GM23338 (cell line): Measurements from ENCODE around the gene TLE1.

ENCODE experiments used
- CREB1 ChIP-seq: fragments of 250-450 bp; sonication (Bioruptor Pico); IDR thresholded peaks from 2 replicates; pipeline ENCODE4 v1.5.0; 2020; ENCODE audit warnings: low read depth, mild to moderate bottlenecking, moderate library complexity
- EZH2 ChIP-seq: fragments of 200-600 bp; sonication (generic); IDR thresholded peaks from one replicate; pipeline ENCODE4 v1.8.0; 2017; ENCODE audit warnings: antibody characterized with exemption, mild to moderate bottlenecking, low read depth; ENCODE audit not compliant: unreplicated experiment
- EZH2phosphoT487 ChIP-seq: fragments of 200-600 bp; sonication (generic); IDR thresholded peaks from one replicate; pipeline ENCODE4 v1.8.1; 2018; ENCODE audit warnings: antibody characterized with exemption; ENCODE audit not compliant: unreplicated experiment
- JUNB ChIP-seq: IDR thresholded peaks from one replicate; pipeline ENCODE4 v1.6.1; 2016; ENCODE audit warnings: antibody characterized with exemption; ENCODE audit not compliant: unreplicated experiment
- NANOG ChIP-seq: IDR thresholded peaks from 2 replicates; pipeline ENCODE4 v1.6.1; 2016; ENCODE audit warnings: antibody characterized with exemption, borderline replicate concordance
- POLR2AphosphoS5 ChIP-seq: IDR thresholded peaks from 2 replicates; pipeline ENCODE4 v1.6.1; 2016; ENCODE audit warnings: antibody characterized with exemption, low read depth
- ZNF114 ChIP-seq: fragments of 250-450 bp; sonication (Bioruptor Pico); IDR thresholded peaks from 2 replicates; pipeline ENCODE4 v1.5.0; 2020; ENCODE audit warnings: mild to moderate bottlenecking, moderate library complexity
- TF ChIP-seq, protein P1 (sequence below), 2 experiments: fragments of 200-600 bp in 1 of 2; sonication (generic) in 1 of 2; conservative IDR thresholded peaks; 2 replicates each; pipeline versions ENCODE4 v1.5.1 to v1.6.1; 2016 to 2017; ENCODE audit warnings: antibody characterized with exemption in 2 of 2, low read depth in 2 of 2, mild to moderate bottlenecking in 2 of 2, moderate library complexity in 1 of 2
- TF ChIP-seq, protein P2 (sequence below): IDR thresholded peaks from one replicate; pipeline ENCODE4 v1.6.1; 2018; ENCODE audit warnings: antibody characterized with exemption; ENCODE audit not compliant: unreplicated experiment
- TF ChIP-seq, protein P3 (sequence below): IDR thresholded peaks from 2 replicates; pipeline ENCODE4 v1.6.1; 2016; ENCODE audit warnings: antibody characterized with exemption

DNA sequence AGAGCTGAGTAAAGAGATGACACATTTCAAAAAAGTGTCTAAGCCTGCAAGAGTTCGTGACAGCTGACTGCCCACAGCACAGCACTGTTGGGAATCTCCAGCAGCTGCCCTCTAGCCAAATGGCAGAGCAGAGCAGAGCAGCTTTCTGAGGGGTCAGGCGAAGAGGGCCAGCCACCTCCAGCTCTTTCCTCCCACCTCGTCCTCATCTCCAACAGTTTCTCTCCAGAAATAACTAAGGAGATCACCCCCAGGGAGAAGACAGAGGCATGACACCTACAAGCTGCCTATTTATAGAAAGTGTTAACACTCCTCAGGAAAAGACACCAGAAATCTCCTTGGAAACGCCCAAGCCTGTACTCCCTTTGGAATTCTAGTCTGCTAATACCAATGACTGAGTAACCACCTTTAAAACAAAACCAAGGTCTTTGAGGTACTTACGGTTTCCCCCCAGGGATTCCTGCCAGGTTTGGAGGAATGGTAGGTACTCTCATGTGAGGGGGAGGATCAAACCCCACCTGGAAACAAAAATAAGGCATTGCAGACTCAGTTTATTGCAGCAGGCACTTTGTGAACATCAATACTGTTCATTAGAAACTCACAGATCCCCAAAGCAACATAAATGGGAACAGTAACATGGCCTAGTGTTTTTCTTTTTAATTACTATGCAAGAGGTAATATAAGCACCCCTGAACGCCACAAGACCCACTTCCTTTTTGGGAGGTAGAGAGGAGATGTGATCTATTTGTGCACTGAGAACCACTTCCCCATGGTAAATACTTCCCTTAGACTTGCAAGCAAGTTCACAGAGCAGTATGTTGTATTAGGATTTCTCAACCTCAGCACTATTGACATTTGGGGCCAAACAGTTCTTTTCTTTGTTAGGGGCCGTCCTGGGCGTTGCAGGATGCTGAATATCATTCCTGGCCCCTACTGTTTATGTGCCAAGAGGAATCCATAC lies 79.3 kb downstream of the TLE1 start:
- TF ChIP-seq, protein P1, sequence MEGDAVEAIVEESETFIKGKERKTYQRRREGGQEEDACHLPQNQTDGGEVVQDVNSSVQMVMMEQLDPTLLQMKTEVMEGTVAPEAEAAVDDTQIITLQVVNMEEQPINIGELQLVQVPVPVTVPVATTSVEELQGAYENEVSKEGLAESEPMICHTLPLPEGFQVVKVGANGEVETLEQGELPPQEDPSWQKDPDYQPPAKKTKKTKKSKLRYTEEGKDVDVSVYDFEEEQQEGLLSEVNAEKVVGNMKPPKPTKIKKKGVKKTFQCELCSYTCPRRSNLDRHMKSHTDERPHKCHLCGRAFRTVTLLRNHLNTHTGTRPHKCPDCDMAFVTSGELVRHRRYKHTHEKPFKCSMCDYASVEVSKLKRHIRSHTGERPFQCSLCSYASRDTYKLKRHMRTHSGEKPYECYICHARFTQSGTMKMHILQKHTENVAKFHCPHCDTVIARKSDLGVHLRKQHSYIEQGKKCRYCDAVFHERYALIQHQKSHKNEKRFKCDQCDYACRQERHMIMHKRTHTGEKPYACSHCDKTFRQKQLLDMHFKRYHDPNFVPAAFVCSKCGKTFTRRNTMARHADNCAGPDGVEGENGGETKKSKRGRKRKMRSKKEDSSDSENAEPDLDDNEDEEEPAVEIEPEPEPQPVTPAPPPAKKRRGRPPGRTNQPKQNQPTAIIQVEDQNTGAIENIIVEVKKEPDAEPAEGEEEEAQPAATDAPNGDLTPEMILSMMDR (conservative IDR thresholded peaks at IDR 0.05; ENCODE audit: low read depth in 2 of 2), result no peak
- no peak for TF ChIP-seq EZH2phosphoT487
- no peak for TF ChIP-seq POLR2AphosphoS5
- TF ChIP-seq, protein P2, sequence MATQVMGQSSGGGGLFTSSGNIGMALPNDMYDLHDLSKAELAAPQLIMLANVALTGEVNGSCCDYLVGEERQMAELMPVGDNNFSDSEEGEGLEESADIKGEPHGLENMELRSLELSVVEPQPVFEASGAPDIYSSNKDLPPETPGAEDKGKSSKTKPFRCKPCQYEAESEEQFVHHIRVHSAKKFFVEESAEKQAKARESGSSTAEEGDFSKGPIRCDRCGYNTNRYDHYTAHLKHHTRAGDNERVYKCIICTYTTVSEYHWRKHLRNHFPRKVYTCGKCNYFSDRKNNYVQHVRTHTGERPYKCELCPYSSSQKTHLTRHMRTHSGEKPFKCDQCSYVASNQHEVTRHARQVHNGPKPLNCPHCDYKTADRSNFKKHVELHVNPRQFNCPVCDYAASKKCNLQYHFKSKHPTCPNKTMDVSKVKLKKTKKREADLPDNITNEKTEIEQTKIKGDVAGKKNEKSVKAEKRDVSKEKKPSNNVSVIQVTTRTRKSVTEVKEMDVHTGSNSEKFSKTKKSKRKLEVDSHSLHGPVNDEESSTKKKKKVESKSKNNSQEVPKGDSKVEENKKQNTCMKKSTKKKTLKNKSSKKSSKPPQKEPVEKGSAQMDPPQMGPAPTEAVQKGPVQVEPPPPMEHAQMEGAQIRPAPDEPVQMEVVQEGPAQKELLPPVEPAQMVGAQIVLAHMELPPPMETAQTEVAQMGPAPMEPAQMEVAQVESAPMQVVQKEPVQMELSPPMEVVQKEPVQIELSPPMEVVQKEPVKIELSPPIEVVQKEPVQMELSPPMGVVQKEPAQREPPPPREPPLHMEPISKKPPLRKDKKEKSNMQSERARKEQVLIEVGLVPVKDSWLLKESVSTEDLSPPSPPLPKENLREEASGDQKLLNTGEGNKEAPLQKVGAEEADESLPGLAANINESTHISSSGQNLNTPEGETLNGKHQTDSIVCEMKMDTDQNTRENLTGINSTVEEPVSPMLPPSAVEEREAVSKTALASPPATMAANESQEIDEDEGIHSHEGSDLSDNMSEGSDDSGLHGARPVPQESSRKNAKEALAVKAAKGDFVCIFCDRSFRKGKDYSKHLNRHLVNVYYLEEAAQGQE, result no peak
- no peak for TF ChIP-seq JUNB
- TF ChIP-seq EZH2, result no peak
- TF ChIP-seq NANOG, result no peak
- no peak for TF ChIP-seq CREB1 (CRISPR knock-in tag)
- TF ChIP-seq, protein P3, sequence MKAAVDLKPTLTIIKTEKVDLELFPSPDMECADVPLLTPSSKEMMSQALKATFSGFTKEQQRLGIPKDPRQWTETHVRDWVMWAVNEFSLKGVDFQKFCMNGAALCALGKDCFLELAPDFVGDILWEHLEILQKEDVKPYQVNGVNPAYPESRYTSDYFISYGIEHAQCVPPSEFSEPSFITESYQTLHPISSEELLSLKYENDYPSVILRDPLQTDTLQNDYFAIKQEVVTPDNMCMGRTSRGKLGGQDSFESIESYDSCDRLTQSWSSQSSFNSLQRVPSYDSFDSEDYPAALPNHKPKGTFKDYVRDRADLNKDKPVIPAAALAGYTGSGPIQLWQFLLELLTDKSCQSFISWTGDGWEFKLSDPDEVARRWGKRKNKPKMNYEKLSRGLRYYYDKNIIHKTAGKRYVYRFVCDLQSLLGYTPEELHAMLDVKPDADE, result no peak
- TF ChIP-seq ZNF114 (CRISPR knock-in tag), result no peak
